GM23248 (cell line): ENCODE results near the gene TMC5.

ENCODE experiments used
- EZH2 ChIP-seq: fragments of 200-600 bp; sonication (generic); IDR thresholded peaks from 2 replicates; pipeline ENCODE4 v1.6.1; 2018; ENCODE audit warnings: antibody characterized with exemption, mild to moderate bottlenecking; ENCODE audit not compliant: insufficient read depth, poor library complexity, severe bottlenecking
- EZH2phosphoT487 ChIP-seq: fragments of 200-600 bp; sonication (generic); IDR thresholded peaks from 2 replicates; pipeline ENCODE4 v1.6.1; 2018; ENCODE audit warnings: antibody characterized with exemption, moderate library complexity, mild to moderate bottlenecking, low read depth; ENCODE audit not compliant: insufficient read depth

DNA sequence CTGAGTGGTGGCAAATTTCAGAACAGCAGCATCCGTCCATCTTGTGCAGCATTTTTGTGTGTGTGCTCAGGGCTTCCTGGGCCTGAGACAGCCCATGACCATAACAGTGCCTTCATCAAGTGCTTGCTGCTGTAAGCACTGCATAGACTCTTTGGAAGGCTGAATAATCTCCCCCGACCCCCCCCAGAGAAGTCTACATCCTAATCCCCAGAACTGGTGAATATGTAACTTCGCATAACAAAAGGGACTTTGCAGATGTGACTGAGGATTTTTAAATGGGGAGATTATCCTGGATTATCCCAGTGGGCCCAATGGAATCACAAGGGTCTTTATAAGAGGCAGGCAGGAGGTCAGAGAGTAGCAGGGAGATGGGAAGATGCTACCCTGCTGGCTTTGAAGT lies 50.6 kb downstream of the TMC5 start:
- TF ChIP-seq EZH2 (no peak), EZH2phosphoT487 (no peak)
